COLO668 (cell line): Measurements from ENCODE around the gene ADGRV1.
"Not testable (repeated sequence)": the region's sequence is repeated elsewhere in the genome, so short reads cannot be mapped to it uniquely, and the experiment has no call there.

ENCODE experiments used
- DNase-seq: peaks from one replicate; lab custom pipeline; 2025; ENCODE audit not compliant: unreplicated experiment; lab: John Stamatoyannopoulos, UW

ADGRV1 gene

DNA sequence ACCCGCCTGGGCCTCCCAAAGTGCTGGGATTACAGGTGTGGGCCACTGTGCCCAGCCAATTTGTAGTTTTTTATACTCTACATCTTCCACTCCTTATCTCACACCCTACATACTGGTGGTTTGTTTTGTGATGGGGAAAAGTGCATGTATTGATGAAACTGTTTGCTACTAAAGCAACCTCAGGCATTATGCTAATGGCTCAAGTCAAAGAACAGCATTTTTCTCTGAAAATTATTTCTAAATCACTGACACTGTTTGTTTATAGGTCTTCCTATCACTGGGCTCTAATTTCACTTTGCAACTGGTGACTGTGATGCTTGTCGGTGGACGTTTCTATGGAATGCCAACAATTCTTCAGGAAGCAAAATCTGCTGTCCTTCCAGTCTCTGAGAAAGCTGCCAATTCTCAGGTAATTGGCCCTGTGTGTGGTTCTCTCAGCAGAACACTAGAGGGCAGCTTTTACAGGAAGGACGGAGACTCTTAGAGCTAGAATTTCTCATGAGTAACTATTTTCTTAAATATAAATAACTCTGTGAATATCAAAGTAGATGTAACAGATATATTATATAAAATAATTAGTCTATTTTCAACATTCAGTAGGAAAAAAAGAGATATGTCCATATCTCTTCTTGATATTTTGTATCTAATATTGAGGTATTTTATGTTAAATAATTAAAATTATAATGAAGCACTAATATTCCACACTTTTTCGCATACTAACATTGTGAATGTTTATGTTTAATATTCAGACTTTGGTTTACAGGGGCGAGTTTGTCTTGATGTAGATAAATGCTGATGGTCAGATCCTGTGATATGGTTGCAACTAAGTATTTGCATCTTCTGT lies 244.1 kb downstream of the ADGRV1 start:
- no peak for DNase-seq

DNA sequence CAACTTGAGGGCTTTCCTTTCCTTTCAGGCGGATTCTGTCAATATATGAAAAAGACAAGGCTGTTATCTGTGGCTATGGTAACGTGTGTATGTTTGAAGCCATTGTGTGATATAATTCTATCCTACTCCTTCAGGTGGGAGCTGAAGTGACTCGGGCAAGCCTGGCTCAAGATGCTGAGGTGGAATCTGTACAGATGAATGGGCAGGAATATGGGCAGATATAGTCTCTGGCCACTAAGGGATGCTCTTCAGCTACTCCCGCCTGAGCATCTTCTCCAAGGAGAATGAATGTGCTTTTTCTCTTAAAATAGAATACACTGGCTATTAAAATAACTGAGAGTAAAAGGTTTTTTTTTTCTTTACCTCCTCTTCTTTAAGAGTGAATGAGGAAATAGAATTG lies 244.8 kb downstream of the ADGRV1 start:
- DNase-seq: no peak

GRCh38 chr5:90803876-90804275 lies 245.3 kb downstream of the ADGRV1 start:
- DNase-seq: no peak

DNA sequence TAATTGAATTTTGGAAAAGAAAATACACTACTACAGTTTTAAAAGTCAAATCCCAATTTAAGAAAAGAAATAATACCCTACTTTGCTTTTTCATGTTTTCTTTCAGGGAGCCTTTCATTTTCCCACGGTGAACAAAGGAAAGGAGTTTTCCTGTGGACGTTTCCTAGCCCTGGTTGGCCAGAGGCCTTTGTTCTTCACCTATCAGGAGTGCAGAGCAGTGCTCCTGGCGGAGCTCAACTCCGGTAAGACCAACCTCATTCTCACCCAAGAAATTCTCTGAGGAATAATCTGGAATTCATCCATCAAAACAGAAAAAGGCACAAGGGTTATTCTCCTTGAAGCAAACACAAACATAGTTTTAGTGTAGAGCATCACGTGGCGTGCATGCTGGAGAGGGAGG lies 248.9 kb downstream of the ADGRV1 start:
- no peak for DNase-seq

DNA sequence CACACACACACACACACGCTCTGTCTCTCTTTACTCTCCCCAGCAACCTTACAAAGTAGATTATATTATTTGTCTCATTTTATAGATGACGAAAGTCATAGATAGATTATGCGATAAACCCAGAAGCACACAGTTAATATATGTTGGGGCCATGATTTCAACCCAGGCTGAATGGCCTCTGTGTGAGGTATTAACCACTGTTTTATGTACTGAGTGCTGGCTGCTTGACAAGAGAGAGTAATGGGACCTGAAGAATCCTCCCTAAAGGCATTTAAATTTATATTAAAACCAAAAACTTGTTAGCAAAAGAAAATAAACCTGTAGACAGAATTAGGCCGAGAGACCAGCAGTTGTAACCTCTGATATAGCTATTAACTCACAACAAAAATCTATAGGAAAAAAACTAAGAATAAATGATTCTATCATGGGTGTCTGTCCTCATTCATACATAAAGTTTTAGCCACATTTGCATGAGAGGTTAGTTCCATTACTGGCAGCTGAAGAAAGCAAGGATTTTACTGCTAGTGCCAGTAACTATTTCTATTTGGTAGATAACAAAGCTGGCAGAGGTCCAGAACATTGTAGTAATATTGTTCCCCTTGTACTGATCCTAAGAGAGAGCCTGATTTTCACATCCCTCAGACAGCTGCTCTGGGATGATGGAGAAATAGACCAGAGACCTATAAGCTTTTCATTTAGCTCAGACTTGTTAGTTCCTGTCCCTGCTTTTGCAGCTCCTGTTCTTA lies 250.9 kb downstream of the ADGRV1 start:
- no peak for DNase-seq

DNA sequence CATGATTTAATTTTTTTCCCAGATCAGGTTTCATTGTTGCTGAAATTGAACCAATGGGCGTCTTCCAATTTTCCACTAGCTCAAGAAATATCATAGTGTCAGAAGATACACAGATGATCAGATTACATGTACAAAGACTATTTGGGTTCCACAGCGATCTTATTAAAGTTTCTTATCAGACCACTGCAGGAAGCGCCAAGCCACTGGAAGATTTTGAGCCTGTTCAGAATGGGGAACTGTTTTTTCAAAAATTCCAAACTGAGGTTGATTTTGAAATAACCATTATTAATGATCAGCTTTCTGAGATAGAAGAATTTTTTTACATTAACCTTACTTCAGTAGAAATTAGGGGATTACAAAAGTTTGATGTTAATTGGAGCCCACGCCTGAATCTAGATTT lies 251.6 kb downstream of the ADGRV1 start:
- DNase-seq: no peak

- peak; percentile 8 for DNase-seq
Observed at GRCh38 chr5:90813392-90813791, 254.8 kb downstream of the ADGRV1 start.

DNA sequence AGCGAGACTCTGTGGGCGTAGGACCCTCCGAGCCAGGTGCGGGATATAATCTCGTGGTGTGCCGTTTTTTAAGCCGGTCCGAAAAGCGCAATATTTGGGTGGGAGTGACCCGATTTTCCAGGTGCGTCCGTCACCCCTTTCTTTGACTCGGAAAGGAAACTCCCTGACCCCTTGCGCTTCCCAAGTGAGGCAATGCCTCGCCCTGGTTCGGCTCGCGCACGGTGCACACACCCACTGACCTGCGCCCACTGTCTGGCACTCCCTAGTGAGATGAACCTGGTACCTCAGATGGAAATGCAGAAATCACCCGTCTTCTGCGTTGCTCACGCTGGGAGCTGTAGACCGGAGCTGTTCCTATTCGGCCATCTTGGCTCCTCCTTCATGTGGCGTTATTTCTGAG lies 263.5 kb downstream of the ADGRV1 start:
- not testable (repeated sequence) for DNase-seq

DNA sequence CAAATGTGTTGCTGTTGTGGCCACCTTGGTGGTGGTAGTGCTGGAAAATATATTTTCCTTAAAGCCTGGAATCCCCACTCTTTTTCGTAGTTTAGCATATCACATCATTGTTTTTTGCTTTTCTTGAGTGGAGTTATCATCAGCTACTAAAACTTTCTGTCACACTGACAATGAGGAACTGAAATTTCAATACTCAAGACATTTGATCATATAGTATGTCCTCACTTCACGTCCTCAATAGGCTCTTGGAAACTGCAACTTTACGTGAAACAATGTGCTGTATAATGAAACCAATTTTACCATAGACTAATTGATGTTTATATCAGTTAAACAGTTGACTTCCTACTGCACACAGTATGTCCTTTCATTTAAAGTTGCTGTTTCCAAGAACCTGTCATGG lies 265.8 kb downstream of the ADGRV1 start:
- DNase-seq: no peak

DNA sequence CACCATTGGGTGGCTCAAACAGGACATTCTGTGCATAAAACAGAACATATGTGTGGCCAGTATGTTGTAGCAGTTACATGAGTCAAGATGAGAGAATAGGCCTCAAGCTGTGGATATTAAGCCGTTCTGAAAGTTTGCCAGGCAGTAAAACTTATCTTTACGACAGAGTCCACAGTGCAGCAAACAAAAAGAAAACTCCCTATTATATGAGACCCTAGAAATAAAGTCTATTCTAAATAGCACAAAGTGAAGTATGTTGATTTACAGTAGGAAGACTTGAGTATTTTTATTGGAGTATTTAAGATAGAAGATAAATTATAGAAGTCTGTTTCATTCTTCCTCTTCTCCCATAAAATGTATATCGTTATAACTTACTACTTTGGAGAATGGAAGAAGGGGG lies 271.5 kb downstream of the ADGRV1 start:
- DNase-seq: no peak

GRCh38 chr5:90833753-90834152 lies 275.2 kb downstream of the ADGRV1 start:
- DNase-seq: no peak

DNA sequence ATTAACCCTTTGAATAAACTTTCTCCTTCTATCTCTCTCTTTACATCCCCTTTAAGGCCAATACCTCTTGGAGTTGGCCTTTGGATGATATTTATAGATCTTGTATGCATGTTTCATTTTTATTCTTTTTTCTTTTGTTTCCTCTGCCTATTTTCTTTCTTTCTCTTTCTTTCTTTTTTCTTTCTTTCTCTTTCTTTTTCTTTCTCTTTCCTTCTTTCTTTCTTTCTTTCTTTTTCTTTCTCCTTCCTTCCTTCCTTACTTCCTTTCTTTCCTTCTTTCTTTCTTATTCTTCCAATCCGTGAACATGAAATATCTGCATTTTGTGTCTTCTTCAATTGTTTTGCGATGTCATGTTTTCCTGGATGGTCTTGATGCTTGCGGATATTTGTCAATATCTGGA lies 276.1 kb downstream of the ADGRV1 start:
- DNase-seq: no peak

GRCh38 chr5:90843443-90843842 lies 284.8 kb downstream of the ADGRV1 start:
- no peak for DNase-seq

DNA sequence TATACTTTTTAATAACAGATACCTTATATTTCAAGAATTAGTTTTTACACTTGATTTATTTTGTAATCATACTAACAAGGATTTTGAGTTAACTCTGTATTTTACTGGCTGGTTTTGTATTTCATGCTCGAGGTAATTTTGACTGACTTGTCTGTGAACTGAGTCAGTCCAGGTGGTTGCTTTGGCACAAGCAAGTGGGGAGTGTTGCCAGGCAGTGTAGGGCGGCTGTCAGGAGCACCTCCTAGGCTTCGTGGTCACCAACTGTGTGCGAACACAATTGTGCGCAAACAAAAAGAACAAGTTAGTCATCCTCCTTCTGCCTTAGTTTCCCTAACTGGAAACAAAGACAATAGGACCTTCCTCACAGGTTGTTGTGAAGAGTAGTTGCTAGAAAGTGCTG lies 286.3 kb downstream of the ADGRV1 start:
- DNase-seq: no peak

DNA sequence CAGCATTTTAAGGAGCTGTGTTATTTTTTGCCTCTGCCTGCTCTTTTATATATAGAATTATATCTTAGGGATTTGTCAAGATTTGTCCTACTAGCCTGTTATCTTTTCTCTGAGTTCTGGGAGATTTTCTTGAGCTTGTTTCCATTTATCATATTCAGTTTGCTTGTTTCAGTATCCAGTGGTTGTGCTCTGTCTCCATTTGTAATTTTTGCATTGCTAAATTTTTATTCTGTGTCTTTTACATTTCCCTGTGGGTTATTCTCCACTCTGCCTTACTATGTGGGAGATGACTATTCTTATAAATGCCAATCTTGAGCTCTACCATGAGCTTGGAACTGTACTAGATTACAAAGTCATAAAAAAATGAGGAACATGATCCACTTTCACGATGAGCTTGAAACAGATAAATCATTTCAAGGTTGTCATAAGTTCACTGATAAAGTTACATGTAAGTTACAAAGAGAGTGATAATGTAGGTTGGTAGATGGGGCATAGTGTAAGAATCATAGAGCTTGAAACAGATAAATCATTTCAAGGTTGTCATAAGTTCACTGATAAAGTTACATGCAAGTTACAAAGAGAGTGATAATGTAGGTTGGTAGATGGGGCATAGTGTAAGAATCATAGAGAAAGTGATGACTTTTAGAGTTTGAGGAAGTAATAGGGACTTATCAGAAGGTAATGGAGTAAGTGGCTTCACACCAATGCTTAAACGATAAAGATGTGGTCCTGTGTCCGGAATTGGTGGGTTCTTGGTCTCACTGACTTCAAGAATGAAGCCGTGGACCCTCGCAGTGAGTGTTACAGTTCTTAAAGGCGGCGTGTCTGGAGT lies 287.3 kb downstream of the ADGRV1 start:
- DNase-seq: no peak

DNA sequence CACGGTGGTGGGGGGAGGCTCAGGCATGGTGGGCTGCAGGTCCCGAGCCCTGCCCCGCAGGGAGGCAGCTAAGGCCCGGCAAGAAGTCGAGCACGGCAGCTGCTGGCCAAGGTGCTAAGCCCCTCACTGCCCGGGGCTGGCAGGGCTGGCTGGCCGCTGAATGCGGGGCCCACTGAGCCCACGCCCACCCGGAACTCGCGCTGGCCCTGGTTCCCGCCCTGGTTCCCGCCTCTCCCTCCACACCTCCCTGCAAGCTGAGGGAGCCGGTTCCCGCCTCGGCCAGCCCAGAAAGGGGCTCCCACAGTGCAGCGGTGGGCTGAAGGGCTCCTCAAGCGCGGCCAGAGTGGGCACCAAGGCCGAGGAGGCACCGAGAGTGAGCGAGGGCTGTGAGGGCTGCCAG lies 289.0 kb downstream of the ADGRV1 start:
- DNase-seq: not testable (repeated sequence)

DNA sequence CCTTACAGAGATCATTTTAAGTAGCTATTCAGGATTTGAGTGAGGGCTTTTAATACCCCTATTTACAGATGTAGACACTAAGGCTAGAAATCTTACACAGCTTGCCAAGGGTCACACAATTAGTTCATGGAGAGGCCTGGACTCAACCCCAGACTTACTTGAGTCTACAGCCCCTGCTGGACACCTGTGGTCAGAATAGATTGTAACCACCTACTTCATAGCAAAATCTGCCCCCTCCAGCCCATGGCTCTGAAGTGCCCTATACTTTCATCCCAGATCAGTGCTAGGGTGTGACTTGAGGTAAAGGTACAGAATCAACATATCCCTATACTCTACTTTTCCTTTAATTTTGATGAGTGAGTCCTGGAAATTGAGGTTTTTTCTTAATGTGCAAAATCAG lies 291.3 kb downstream of the ADGRV1 start:
- no peak for DNase-seq

DNA sequence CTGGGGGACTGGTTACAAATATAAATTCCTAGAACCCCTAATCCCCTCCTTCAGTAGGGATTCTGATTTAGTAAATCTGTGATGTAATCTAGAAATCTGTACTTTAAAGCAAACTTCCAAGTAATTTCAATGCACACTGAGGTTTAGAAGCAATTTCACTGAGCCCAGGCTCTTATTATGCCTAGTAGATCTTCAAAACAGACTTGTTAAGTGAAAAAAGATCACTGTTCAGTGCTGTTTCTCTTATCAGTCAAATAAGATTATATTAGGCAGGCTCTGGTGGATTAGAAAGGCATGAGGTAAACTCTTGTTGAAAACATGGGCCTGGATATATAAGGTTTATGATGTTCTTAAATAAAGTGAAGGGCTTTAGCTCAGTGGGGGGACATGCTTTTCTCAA lies 293.9 kb downstream of the ADGRV1 start:
- DNase-seq: no peak

GRCh38 chr5:90853750-90854149 lies 295.2 kb downstream of the ADGRV1 start:
- DNase-seq: no peak

DNA sequence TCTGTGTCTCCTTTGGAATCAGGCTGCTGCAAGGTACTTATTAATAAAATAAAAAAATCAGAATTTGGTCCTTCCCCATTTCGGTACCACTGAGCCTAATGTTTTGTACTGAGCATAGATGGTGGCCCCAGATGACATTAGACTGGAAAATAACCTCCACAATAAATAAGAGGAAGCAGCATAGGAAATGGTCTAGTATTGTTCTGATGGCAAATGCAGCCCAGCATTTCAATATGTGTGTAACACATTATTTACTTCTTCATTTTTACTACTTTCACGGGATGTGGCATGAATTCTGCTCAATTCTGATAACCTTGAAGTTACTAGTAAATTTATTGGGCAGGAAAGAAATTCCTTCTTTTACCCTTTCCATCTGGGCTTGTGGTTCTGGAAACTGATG lies 295.6 kb downstream of the ADGRV1 start:
- no peak for DNase-seq

DNA sequence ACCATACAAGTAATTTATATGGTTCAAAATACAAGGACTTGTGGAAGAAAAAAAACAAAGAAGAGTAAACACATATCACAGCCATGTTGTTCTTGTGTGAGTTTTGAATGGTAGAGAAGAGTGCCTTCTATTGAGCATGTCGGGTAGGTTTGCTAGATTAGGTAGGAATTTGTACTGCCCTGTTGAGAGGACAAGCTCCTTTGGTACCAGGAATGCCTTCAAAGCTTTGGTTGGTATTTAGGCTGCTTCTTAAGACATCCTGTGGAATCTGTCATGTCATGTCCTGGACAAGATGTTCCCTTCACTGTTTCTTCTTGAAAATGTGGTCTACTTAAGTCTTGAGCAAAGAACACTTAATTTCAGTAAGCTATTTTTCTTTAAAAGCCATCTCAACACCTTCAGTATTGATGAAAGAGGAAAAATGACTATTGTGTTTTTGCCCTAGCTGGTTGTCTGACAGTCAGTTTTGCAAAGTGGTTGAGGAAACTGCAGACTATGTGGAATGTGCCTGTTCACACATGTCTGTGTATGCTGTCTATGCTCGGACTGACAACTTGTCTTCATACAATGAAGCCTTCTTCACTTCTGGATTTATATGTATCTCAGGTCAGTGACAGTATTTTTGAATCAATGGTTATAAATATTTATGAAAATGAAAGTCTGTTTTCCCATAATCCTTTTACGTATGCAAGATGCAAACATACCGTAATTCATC lies 296.9 kb downstream of the ADGRV1 start:
- no peak for DNase-seq
